Glomerular visceral epithelial cell (primary cell): ENCODE results near the gene CNIH3.
"Not testable (repeated sequence)": the region's sequence is repeated elsewhere in the genome, so short reads cannot be mapped to it uniquely, and the experiment has no call there.

ENCODE experiments used
- DNase-seq: peaks from one replicate; pipeline ENCODE4 v3.0.0-alpha.2; 2016; ENCODE audit errors: extremely low spot score

CNIH3 gene

DNA sequence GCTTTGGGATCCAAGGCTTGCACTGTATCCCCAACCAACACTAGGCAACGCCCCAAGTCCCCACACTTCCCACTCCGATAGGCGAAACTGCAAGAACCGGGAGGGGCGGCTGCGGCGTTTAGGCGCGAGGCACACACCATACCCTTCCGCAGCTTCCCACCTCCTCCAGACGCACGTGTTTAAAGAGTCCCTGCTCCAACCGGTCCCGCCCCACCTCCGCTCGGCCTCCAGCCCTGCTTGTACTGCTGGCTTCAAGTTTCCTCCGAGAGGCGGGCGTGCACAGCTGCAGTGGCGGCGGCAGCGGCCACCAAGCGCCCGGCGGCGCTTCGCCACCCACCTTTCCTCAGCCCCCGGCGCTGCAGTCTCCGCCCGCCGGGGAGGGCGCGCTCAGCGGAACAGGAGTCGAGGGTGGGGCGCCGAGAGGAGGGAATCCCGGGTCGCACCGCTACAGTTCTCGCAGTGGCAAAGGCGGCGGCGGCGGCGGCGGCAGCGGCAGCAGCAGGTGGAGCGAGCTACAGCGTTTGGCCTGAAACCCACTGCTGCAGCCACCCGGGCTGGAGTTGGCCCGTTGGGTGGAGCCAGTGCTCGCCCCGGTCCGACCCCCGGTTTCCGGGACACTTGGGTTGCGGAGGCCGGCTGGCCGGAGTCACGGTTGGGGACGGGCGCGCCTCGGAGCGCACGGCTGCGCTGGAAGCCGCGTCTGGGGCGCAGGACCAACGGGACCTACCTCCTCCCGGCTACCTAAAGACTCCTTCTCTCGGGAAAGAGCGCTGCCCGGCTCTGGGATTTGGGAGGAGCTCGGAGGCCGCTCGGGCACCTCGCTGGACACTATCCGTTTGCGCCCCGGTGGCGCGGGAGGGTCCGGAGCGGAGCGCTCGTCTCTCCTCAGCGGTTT, at the start of gene CNIH3:
TSS of gene CNIH3 (plus strand) at position 457 of the 895 bp plus-strand sequence. CDS start 858 bp downstream, outside the sequence.
- DNase-seq = peak; percentile 82

DNA sequence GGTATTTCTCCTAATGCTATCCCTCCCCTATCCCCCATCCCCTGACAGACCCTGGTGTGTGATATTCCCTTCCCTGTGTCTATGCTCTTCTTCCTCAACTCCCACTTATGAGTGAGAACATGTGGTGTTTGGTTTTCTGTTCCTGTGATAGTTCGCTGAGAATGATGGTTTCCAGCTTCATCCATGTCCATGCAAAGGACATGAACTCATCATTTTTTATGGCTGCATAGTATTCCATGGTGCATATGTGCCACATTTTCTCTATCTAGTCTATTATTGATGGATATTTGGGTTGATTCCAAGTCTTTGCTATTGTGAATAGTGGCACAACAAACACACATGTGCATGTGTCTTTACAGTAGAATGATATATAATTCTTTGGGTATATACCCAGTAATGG, 49.6 kb upstream of the CNIH3 start:
- DNase-seq = not testable (repeated sequence)

DNA sequence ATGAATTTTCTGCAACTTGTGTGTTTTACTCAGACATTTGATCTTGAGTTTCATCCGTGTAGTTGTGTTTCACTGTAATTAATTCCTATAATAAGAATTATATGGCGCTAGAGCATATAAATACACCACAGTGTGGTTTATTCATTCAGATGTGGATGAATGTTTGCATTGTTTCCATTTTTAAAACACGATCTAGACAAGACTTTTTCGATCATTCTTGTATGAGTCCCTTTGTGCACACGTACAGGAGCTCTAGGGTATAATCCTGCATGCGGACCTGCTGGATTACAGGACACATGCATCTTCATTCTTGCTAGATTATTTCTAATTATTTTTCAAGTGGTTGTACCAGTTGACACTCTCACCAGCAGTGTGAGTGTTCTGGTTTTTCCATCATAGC, 46.8 kb upstream of the CNIH3 start:
- no peak for DNase-seq

DNA sequence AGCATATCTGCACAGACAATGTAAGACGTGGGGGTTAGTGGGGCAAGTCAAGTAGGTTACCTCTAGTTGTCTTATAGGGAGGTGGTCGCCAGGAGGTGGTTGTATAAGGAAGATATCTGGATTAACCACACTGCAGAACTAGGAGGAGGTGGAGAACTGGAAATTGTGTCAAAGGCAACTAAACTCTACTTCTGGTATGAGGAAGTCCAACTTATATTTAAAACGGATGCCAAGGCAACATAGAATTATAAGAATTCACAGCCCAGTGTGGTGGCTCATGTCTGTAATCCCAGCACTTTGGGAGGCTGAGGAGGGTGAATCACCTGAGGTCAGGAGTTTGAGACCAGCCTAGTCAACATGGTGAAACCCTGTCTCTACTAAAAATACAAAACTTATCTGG, 44.1 kb upstream of the CNIH3 start:
- DNase-seq = peak; percentile 35

DNA sequence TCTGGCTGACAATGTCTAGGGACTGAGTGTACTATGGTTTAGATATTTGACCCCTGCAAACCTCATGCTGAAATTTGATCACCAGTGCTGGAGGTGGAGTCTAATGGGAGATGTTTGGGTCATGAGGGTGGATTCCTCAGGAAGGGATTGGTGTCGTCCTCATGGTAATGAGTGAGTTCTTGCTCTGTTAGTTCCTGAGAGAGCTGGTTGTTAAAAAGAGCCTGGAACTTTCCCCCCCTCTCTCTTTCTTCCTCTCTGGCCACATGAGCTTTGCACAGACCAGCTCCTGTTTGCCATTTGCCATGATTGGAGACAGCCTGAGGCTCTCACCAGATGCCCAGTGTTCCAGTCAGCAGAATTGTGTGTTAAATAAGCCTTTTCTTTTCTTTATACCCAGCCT, 36.6 kb upstream of the CNIH3 start:
- no peak for DNase-seq

DNA sequence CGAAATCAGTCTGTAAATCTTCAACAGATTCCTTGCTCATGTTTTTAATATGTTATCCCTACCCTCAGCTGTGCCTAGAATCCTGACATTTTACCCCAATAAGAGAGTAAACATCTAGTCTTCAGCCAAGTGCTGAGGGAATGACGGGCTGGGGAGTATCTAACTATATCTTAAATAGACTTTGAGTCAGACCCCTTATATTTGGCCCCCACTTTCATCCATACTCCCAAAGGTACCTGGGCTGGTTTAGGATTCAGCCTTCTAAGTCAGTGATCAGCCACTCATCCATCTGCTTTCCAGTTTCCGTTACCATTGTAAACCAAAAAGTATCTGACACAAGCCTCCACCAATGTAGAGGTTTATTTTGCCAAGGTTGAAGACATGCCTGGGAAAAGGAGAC, 36.1 kb upstream of the CNIH3 start:
- no peak for DNase-seq

DNA sequence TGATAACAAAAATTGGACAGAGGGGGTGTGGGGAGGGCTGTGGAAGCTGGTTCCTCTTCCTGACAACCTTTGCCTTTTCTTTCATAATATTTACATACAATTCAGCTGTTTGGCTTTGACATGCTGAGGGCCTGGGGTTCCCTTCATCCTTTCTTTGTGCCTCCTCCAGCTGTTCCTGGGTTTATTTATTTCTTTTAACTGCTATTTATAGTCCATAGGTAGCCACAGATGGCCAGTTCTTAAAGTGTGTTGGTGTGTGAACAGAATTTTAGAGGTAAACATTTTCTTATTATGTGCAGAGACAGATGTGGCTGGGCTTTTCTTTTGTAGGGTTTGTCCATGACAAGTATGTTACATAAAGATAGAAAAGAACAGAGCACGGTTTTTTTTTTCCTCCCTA, 34.1 kb upstream of the CNIH3 start:
- no peak for DNase-seq

DNA sequence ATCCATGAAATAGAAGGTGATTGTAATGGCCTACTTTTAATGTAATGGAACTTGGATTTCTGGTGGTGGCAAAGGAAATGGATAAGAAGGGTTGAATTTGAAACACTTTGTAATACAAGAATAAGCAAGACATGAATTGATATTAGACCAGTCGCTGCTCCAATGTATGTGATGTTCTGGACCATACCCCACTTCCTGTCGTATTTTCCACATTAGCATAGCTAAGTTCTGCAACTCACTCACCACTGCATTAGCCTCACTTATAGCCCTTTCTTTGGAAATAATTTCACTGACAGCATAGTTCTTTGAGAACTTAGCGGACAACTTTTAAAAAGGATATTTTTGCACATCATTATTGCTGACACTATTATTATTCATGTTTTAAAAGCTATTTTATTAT, 32.3 kb upstream of the CNIH3 start:
- no peak for DNase-seq

DNA sequence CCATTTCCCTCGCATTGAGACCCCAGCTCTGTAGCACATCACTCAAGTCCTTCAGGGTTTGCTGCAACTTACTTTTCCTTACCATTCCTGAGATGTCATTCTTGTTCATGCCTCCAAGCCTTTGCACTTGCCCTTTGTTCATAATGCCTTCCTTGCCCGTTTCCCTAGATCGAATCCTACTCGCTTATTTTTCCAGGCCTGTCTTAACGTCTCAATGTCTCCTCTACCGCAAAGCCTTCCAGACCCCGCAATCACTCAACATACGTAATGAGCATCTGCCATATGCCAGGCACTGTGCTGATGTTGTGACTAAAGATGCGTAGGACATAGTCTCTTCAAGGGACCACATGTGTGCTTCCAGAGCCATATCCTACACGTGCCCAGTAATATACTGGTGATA, 31.1 kb upstream of the CNIH3 start:
- no peak for DNase-seq

DNA sequence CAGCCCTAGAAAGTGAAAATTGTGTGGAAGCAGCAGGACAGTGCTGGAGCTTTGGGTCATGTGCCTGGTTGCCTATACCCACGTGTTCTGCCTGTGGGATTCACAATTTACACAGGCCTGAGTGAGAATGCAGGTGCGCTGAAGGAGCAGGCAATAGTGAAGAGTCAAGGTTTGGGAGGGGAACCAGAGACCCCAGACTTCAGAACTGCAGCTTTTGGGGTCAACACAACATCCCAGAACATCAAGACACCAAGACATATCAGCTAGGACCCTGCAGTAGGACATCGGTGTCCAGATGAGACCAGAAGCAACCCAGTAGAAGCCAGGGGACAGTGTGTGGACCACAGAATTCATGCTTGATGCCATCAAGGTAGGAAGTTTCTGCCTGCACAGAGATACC, 29.1 kb upstream of the CNIH3 start:
- DNase-seq = no peak

DNA sequence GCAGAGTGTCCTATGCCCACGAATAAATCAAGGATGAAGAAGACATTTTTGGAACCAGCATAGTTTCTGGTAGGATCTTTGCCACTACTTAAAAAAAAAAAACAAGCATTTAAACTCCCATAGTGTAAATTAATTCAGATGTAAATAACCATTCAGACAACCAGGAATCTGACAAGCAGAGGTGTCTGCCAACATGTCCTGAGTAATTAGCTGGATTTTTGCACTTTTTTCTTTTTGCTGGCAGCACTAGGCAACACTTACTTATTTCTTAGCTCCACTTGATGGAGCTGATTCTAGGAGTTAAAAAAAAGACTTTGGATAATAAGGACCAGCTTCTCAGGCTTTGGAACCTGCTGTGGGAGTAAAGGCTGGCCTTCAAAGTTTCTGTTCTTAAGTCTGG, 27.6 kb upstream of the CNIH3 start:
- DNase-seq = no peak

DNA sequence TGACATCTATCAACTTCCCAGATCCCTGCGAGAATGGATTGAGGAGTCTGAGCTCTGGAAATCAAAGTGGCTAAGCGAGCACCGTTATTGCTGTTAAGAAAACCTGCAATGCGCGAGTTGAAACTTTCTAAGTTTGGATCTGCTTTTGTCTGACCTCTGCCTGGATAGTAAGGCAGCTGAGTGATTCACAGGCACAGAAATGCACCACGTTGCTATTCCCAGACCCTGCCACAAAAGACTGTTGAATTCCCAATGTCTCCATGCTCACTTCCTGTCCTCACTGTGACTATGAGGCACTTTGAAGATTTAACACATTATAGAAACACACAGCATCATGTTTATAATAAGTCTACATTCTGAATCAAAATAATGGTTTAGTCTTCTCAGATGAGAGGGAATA, 27.1 kb upstream of the CNIH3 start:
- DNase-seq = peak; percentile 18

DNA sequence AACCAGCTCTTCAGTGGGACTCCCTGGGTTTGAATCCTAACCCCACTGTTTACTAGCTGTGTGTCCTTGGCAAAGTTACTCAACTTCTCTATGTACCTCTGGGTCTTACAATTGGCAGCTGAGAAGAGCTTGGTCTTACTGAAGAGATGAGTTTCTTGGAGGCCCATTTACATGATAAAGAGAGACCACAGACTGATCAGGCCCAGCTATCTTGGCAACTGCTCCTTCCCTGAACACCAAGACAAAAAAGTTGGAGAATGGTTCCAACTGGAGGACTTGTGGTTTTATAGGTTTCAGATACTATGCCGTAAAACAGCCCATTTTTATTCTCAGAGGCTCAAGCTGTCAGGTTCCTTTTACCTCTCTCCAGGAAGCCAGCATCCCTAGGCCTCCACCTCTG, 24.8 kb upstream of the CNIH3 start:
- DNase-seq = no peak

DNA sequence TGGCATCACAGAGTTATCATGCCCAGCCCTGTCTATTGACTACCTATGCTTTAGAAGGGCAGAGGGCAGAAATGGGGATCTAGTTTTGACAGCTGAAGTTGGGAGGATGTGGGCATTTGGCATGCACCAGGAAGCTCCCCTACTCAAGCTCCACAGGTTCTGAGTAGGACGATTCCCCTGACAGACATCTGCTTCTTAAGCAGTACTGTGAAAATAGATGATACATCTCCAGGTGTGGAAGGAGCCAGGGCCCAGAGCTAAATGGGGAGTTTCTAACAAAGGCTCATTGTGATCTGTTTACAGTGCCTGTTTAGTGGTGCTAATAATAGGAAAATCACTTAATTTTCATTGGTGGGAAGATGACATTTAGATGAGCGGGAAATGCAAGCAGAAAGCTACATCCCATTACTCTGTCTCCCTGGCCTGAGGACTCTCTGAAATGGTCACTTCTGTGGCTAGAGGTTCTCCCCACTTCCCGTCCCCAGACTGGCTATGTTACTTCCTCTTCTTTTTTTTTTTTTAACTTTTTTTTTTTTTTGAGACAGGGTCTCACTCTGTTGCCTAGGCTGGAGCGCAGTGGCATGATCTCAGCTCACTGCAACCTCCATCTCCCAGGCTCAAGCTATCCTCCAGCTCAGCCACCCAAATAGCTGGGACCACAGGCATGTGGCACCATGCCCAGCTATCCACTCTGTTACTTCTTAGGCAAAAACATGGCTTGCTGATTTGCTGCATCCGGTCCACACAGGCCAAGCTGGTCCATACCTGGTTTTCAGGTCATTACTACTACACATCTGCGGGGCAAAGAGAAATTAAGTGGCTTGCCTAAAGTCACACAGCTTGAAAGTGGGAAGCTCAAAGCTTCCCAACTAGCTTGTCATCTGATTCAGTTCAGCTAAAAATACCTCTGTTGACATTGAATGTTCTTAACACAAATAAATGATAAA, 23.2 kb upstream of the CNIH3 start:
- DNase-seq = peak; percentile 98

DNA sequence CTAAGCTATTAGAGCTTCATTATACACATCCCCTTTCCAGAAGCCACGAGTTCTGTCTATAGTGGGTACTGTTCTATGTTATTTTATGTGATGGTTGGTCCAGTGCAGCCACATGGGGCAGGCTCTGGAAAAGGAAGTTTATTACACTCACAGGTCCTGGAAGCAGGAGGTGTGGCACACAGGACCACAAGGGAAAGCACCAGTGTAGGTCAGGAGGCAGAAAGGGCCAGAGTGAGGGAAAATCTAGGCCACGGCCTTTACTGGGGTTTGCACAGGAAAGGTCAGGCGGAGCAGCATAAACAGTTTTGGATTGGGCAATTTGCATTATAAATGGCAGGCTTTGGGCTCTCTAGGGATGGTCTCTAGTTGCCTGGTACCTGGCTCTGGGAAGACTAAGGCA, 21.8 kb upstream of the CNIH3 start:
- no peak for DNase-seq

DNA sequence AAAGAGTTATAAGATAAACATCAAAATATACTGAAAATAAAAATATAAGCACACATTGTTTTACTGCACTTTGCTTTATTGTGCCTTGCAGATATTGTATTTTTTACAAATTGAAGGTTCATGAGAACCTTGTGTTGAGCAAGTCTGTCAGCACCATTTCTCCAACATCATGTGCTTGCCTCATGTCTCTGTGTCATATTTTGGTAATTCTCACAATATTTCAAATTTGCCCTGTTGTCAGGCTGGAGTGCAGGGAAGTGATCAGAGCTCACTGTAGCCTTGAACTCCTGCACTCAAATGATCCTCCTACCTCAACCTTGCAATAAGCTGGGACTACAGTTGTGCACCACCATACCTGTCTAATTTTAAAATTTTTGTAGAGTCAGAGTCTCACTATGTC, 21.3 kb upstream of the CNIH3 start:
- no peak for DNase-seq

DNA sequence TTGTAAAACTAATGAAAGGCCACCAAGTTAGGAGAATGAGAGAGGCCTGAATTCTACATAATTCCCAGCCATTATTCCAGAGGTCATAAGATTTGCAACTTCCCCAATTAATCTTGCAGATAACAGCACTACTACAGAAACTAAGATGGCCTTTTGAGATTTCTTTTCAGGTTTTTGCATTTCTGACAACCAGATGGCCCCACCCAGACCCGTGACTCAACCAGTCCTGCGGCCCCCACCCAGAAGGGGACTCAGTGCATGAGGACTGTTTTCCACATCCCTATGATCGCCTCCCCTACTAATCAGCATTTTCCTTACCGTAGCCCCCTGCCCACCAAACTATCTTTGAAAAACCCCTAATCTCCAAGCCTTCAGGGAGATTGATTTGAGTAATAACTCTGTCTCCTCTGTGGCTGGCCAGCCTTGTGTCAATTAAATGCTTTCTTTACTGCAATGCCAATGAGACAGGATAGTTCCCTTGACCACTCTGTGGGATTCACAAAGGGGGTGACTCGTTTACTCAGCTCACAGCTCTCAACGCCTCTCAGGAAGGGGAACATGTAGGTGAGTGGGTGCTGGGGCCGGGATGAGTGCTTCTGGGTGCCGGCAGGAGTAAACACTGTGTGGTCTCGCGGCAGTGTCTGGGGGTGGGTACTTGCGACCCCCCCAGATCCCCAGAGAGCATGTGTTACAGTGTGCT, 10.5 kb upstream of the CNIH3 start:
- no peak for DNase-seq

DNA sequence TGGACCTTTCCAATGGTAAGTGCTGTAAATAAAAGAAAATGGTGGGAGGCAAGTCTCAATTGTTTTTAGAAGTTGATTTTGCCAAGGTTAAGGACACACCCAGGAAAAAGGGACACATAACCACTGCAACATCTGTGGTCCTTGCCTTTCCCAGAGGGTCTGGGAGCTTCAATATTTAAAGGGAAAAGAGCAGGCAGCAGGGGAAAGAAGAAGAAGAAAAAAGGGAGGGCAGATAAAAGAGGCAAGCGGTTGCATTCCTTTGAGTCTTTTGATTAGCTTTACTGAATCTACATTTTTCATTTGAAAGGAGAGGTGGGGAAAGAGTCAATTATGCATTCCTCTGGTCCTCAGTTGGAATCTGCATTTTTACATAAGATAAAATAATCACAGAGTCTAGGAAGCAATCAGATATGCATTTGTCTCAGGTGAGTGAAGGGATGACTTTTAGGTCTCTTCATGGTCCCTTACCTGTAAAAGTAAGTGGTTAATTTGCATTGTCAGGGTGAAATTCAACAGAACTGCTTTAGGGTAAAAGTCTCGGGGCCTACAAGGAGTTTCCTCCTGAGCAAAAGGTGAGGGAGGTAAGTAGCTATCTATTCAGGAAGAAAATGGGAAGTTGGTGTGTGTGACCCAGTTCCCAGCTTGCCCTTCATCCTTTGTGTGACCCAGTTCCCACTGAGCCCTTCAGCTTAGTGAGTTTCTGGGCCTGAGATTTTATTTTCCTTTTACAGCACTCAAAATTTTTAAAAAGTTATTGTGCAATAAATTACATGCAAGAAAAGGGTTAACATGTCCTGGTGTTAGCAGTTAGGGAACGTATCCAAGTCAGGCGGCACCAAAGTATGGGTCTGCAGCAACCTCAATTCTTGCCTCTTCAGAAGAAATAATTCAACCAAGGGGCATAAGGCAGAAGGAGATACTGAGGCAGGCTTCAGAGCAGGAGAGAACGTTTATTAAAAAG, 8.6 kb upstream of the CNIH3 start:
- no peak for DNase-seq

DNA sequence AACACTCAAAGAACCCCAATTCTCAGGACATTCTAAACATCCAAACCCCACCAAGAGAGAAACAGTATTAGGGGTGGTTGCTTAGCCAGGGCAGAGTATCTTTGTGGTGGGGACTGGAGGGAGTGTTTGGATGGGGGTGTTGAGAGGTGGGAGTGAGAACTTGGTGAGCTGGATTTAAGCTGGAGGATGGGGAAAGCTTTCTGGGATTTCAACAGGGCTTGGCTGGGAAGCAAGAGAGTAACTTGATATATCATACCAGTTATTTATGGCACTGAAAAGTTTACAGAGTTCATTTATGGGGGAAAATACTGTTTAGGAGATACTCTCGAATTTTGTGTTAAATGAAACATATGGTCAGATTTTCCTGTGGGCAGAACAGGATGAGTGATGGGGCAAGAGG, 6.8 kb upstream of the CNIH3 start:
- no peak for DNase-seq

DNA sequence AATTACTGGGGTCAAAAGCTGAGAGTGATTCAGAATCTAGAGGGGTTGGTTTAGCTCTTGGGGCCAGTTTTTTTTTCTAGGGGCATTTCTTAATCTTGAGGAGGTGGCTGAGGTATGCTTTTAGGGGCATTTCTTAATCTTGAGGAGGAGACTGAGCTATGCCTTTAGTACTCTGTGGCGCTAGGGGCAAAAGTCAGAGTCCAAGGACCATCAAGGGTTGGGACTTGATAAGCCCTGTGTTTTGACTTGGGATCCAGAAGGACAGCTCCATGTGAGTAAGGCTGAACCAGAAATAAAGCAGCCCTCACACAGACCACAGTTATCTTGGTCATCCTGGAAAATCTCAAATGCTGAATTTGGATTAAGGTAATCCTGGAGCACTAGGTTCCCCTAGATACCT, 3.9 kb upstream of the CNIH3 start:
- no peak for DNase-seq

DNA sequence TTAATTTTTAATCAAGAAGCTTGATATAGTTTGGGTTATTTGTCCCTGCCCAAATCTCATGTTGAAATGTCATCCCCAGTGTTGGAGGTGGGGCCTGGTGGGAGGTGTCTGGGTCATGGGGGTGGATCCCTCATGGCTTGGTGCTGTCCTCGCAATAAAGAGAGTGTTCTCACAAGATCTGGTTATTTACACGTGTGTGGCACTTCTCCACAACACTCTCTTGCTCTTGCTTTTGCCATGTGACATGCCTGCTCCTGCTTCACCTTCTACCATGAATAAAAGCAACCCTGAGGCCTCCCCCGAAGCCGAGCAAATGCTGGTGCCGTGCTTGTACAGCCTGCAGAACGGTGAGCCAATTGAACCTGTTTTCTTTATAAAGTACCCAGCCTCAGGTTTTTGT, 2.6 kb upstream of the CNIH3 start:
- DNase-seq = no peak
